NCI-H510A treated with DMSO at 0.1 percent for 48 hours (cell line): ENCODE measurements around the gene PCDH12.

Experiments used
- DNase-seq: peaks from one replicate; lab custom pipeline; 2025; lab: John Stamatoyannopoulos, UW

The PCDH12 gene

DNA sequence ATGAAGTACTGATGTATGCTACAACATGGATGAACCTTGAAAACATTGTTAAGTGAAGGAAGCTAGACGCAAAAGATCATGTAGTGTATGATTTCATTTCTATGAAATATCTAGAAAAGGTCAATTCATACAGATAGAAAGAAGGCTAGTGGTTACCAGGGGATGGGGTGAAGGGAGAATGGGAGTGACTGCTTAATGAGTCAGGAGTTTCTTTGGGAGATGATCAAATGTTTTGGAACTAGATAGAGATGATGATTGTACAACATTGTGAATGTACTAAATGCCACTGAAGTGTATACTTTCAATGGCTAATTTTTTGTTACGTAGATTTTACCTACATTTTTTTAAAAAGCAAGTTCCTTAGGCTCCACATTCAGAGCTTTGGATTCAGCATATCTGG lies 49.2 kb downstream of the PCDH12 start:
- no peak for DNase-seq

DNA sequence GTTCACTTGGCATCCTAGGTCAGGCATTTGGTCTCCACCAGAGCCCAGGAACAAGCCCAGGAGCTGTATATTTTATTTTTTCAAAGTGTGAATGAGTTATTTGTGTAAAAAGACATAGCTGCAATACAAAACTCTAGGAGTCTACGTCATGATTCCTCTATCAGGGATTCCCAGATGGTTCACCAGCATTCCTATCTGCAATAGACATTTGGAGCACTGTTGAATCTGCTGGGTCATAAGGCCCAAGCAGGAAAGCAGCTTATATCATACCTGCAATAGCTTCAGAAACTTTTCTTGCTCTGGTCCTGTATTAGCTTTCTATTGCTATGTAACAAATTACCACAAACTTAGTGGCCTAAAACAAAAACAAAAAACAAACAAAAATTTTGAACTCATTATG lies 51.0 kb downstream of the PCDH12 start:
- DNase-seq: no peak

DNA sequence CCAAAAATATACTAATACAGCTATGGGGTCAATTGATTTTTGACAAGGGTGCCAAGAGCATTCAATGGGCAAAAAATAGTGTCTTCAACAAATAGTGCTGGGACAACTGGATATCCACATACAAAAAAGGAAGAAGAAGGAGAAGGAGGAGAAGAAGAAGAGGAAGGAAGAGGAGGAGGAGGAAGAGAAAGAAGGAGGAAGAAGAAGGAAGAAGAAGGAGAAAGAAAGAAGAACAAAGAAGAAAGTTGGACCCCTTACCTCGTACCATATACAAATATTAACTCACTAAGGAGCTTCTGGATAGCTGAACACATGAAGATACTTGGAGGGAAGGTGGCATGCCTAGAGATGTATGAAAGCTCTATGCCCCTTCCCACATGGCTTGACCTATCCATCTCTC lies 51.5 kb downstream of the PCDH12 start:
- no peak for DNase-seq

DNA sequence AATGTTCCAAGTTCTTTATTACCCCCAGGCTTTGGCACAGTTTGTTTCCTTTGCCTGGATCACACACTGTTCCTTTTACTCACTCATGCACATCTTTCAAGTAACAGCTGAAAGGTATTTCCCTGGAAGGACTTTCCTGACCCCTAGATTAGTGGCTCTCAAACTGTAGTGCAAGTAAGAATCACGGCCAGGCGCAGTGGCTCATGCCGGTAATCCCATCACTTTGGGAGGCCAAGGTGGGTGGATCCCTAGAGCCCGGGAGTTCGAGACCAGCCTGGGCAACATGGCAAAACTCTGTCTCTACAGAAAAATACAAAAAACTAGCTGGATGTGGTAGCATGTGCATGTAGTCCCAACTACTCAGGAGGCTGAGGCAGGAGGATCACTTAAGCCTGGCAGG lies 53.5 kb downstream of the PCDH12 start:
- DNase-seq: no peak

DNA sequence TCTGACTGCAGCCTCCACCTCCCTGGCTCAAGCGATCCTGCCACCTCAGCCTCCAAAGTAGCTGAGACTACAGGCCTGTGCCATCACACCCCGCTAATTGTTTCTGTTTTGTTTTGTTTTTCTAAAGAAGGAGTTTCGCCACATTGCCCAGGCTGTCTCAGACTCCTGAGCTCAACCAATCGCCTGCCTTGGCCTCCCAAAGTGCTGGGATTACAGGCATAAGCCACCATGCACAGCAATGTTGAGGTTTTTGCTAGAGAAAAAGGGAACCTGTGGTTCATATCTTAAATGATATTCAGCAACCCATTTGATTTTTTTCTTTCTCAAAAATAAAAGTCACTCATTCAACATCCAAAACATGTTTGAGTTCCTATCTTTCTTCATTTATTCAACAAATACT lies 54.7 kb downstream of the PCDH12 start:
- no peak for DNase-seq

DNA sequence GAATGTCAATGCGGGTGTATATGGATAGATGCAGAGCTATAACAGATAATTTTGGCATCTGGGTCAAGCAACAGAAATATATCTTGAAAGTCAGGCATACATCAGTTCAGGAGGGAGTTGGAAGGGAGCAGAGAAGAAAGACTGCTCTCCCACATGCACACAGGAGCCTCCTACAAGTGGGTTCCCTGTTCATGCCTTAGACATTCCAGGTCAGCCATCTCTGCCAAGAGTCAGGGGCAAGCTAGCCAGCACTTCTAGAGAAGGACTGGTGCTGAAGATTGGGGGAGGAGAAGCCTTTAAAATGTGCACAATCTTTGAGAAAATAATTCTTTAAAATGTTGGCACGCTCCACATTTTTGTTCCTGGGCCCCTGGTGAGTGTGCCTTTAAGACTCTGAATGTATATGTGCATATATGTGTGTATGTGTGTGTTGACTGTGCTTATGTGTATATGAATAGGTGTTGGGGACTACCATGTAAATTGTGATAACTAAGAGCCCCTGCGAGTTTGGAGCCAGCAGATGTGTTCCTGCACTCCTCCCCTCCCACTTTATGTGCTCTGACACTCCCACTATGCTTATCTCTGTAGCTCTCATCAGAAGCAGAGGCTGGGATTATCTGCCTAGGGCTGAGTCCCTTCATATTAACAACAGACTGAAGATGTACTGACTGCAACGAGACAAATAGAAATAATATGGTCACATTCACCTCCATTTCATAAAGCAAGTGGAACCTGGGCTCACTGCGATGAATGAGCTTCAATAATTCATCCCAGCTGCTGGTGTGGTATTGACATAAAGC lies 55.8 kb downstream of the PCDH12 start:
- no peak for DNase-seq

DNA sequence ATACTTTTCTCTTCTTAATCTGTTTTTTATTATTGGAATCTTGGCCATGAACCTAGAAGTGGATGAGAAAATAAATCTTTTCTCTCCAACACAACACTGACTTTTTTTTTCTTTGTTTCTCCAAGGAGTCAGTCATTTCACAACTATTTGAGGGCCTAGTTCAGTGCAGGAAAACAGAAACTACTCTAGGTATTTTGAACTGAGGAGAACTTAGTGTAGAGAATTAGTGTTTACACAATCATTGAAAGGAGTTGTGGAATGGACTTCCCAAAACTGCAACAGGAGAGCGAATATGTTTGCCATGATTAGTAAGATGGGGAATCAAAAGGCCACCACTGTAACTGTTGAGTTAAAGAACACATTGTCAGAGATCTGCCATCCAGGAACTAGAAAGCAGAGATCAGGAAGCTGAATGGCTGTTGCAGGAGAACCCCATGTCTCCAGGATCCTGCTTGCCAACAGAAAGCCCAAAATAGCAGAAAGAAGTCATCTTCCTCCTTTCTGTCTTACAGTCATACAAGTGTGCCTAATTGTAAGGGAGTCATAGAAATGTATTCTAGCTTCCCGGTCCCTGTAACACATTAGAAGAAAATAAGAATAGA lies 59.5 kb downstream of the PCDH12 start:
- DNase-seq: no peak

DNA sequence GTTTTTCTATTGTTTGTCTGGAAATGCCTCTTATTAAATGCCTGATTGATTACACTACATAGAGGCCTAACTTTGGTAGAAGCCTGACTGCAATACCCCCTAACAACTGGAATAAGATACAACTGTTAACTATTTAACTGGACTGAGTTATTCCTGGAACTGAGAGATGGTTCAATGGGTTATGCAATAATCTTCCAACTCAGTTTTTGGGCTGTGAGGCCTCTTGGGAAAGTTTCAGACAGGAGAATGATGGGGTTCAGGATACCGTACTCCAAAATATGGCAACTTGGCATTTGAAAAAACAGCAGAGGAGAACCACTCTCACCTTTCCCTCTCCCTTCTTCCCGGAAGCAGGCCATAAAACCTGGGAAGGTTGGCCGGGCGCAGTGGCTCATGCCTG lies 60.6 kb downstream of the PCDH12 start:
- no peak for DNase-seq
